HG03108 (cell line): ENCODE data around the gene ATXN1.
"Not testable (repeated sequence)": the region's sequence is repeated elsewhere in the genome, so short reads cannot be mapped to it uniquely, and the experiment has no call there.

ENCODE experiments used
- ATAC-seq: cut with Tn5 transposase; IDR thresholded peaks from one replicate; pipeline ENCODE4 v1.9.1; 2021; ENCODE audit warnings: moderate library complexity; ENCODE audit not compliant: unreplicated experiment

Gene ATXN1

DNA sequence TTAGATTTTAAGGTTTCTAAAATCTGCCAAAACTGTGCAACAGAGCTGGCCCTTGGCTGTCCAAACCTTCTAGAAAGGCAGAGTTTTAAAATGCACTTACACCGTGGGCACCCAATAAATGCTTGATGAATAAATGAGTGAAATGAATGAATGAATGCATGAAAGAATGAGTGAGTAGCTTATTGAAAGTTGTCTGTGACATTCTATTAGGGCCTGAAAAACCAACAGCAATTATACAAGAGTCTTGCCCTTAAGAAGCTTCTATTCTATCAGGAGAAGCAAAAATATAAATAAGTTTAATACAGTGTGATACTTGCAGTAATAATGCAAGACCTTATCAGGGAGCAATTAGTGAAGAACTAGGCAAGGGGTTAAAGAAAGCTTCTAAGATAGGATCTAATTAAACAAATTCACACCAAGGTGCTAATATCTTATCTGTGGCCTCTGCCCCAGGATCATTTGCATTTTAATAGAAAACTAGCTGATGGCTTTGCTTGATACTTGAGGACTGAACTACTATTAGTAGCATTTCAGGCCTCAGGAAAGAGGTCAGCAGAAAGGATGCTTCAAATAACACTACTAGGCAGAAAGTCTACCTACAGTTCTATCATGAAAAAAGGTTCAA is 292.2 kb downstream of the ATXN1 start:
- no peak for ATAC-seq

DNA sequence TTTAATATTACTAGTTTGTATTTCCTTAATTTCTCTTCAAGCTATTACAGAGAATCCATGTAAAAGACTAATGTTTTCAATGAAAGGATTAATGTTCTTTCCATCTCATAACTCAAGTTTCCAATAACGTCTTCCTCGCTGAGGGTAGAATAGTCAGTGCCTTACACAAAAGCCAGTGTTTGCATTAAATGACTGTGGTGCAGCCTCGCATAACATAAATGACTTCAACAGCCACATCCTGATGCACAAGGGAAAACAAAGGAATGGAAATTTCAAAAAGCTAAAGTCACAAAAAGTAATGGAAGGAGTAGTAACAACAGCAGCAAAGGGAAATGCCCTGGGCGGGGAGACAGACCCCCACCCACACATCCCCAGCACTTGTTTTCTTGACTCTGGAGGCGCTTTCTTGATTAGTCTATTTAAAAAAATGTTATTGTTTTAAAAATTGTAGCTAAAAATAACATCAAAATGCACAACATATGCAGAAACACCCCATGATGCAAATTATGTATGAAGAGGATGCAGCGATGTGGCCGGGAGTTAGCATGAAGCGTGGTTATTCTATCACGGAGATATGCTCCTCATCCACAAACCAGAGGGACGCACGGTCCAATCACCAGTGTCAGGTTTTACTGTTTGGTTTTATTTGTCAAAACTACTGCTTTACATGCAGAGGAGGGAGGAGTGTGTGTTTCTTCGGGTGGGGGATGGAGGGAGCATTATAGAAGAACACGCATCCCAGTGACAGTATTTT is 294.3 kb downstream of the ATXN1 start:
- no peak for ATAC-seq

DNA sequence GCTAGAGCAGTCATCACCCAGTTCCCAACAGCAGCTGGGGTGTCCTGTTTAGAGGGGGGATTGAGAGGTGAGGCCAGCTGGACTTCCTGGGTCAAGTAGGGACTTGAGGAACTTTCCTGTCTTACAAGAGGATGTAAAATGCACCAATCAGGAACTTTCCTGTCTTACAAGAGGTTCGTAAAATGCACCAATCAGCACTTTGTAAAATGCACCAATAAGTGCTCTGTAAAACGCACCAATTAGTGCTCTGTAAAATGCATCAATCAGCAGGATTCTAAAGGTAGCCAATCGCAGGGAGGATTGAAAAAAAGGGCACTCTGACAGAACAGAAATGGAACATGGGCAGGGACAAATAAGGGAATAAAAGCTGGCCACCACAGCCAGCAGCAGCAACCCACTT is 297.2 kb downstream of the ATXN1 start:
- no peak for ATAC-seq

- not testable (repeated sequence) for ATAC-seq
Observed at GRCh38 chr6:16463246-16463645, 298.0 kb downstream of the ATXN1 start.

DNA sequence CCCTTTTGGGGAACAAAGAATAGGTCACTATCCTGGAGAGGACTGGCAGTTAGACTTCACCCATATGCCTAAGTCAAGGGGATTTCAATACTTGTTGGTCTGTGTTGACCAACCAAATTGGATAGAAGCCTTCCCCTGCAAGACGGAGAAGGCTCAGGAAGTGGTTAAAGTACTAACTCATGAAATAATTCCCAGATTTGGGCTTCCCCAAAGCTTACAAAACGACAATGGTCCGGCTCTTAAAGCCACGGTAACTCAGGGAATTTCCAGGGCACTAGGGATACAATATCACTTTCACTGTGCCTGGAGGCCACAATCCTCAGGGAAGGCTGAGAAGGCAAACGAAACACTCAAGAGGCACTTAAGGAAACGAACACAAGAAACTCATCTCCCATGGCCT is 299.8 kb downstream of the ATXN1 start:
- no peak for ATAC-seq

GRCh38 chr6:16459472-16459871 is 301.8 kb downstream of the ATXN1 start:
- not testable (repeated sequence) for ATAC-seq

- no peak for ATAC-seq
Observed at GRCh38 chr6:16452348-16452747, 308.9 kb downstream of the ATXN1 start.

DNA sequence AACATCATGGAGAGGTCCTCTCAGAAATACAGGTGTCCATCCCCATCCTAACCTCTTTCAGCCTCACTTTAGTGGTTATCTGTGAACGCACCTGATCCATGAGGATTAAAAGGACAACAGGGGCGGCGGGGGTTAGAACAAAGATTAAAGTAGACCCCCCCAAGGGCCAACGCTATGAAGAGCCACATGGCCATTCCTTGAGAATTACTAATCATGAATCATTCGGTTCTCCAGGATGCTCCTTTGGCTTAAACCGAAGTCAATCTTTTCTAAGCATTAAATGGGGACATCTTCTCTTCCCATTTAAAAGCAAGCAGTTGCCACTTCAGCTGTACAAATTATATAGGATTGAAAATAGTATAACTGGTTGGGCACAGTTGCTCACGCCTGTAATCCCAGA is 310.4 kb downstream of the ATXN1 start:
- ATAC-seq = no peak

GRCh38 chr6:16450285-16450684 is 311.0 kb downstream of the ATXN1 start:
- ATAC-seq = no peak

DNA sequence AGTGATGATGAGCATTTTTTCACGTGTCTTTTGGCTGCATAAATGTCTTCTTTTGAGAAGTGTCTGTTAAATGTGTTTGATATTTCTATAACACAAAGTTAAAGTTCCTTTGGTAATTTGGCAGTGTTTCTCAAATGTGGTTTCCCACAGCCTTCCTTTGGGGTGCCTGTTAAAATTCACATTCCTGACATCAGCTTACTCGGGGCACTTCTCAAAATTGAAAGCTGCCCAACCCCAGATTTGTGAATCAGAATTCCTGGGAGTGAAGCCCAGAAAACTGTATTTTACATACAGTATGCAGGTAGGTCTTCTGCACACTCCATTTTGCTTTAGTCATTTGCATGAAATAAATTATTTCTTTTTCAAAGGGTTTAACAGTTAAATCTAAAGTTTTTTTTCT is 315.0 kb downstream of the ATXN1 start:
- no peak for ATAC-seq

DNA sequence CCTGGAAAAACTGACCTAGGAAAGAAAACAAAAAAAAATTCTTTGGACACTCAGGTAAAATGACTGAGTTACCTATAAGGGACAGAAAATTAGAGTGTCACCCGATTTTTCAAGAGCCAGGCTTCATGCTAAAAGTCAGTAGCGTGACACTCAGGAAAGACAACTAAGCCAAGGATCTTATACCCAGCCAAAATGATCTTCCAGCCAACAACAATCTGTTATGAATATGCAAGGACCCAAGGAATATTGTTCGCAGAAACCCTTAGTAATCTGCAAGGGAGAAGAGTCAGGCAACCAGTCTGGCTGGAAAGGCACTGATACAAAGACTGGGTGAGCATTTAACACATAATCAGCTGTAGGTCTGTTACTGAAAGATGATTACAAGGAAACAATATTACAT is 319.2 kb downstream of the ATXN1 start:
- ATAC-seq = no peak

DNA sequence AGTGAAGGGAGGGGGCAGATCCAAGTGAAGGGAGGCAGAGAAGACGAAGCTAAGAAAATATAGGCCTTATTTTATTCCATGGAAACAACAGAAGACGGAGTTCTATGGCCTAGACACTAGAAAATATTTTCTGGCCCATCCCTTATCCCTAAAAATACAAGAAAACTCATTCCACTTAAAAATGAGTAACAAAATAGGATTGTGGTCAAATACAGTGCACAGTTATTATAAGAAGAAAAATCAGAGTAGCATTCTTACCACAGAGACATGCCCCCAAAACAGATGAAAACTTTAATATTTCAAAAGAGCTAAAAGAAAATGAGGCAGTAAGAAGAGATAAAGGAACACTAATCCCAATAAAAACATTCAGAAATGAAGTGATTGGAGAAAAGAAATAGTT is 320.0 kb downstream of the ATXN1 start:
- no peak for ATAC-seq

GRCh38 chr6:16440636-16441212 is 320.5 kb downstream of the ATXN1 start:
- ATAC-seq = no peak

DNA sequence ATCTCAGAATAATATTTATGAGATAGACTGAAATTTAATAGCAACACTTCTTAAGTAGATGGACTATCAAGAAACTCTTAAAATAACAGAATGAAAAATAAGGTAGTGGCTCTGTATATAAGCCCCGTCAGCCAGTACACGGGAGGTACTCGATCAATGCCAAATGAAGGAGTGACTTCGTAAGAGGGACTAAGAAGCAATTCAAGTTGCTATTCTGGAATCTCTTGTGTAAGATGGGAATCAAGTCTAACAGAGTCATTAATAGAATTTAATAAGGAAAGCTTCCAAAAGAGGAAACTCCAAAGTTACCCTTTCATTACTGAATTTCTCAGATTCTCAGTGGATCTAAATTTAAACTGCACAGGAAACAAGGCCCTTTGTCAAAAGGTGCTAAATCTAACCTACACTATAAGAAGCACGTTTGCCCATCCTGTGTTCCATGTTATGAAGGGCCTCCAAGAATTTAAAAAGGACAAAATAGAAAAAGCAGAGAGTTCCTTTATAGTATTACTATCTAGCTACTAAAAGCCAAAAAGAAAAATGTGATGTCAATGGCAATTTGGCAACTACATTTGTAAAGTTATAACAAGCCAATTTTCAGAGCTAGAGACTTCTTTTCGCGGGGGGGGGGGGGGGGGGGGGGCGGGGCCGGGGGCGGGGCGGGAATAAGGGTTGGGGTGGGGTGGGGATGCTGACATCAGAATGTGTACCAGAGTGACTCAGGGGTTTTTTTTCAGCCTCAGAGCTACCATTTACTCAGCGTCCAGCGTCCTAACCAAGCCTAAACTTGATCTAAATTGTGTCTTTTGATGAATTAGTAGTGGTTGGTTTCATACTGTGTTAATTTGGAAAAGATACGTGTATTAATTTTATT is 322.3 kb downstream of the ATXN1 start:
- no peak for ATAC-seq

DNA sequence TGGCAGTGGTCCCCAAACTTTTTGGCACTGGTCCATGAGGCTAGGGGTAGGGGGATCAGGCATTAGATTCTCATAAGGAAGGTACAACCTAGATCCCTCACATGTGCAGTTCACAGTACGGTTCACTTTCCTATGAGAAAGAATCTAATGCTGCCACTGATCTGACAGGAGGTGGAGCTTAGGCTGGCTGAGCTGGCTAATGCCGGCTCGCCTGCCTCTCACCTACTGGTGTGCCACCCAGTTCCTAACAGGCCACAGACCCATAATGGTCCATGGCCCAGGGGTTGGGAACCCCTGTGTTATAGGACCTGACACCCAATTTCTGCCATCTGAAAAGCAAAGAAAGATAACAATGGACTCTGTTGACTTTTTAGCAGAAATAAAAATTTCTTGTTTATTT is 323.3 kb downstream of the ATXN1 start:
- ATAC-seq = no peak

GRCh38 chr6:16437095-16437494 is 324.2 kb downstream of the ATXN1 start:
- no peak for ATAC-seq

- ATAC-seq = no peak
Observed at GRCh38 chr6:16436550-16436949, 324.7 kb downstream of the ATXN1 start.

DNA sequence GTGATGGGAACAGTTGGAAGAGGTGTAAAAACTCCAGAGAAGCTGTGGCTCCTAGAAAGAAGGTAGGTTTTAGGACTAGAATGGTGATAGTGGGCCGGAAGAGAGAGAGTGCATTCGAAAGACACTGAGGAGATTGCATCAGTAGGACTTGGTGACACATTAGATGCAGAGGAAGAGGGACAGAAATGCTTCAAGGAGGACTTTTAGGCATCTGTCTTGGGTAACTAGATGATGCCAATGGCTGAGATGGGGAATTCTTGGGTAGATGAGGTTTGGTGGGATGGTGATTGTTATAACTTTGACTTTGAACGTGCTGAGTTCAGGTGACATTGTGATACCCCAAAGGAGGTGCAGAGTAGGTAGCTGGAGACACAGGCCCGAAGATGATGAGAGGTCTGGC is 326.4 kb downstream of the ATXN1 start:
- no peak for ATAC-seq

DNA sequence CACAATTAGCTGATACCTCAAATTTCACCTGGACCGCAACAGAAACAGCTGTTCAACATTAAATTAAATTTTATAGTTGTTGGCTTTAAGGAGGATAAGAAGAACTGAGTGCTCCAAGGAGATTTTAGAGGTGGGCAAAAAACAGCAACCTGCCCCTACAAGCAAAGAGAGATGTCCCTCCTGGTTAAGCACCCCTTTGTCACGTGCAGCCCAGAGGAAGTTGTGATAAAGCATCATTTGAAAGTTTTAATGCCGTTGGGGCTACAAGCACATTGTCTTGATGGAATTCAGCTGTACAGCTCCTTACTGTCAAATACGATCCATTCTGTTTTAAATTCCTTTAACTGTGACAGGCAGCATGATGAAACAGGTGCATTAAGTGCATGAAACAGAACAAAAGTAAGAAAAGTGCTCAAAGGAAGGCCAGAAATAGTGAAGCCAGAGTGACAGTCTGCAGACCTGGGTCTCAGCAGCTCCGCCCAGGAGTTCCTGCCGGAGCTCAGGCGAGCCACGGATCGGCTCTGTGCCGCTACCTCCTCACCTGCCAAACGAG is 327.8 kb downstream of the ATXN1 start:
- no peak for ATAC-seq

- no peak for ATAC-seq
Observed at GRCh38 chr6:16432075-16433032, 328.9 kb downstream of the ATXN1 start.
